HepG2 (cell line): ENCODE data around the gene GPR4. TPM values are rescaled to one million over a fixed set of nuclear protein-coding genes. Genes with fewer than 3 reads are reported as not detected.
A peak's percentile ranks its signal among the peaks of the same experiment; 100 is the strongest.

Experiments used
- ARNTL ChIP-seq: sonication (generic); formaldehyde crosslinking; IDR thresholded peaks from 2 replicates; pipeline ENCODE4 v1.4.0; 2020; ENCODE audit warnings: mild to moderate bottlenecking, missing genetic modification reagents
- GFI1 ChIP-seq: sonication (generic); formaldehyde crosslinking; IDR thresholded peaks from 2 replicates; pipeline ENCODE4 v1.5.0; 2020; ENCODE audit warnings: missing genetic modification reagents, mild to moderate bottlenecking, borderline replicate concordance
- MIER3 ChIP-seq: IDR thresholded peaks from 2 replicates; pipeline ENCODE4 v1.6.1; 2016; ENCODE audit warnings: missing compliant biosample characterization, borderline replicate concordance
- MYPOP ChIP-seq: sonication (generic); formaldehyde crosslinking; IDR thresholded peaks from 2 replicates; pipeline ENCODE4 v1.8.1; 2023; ENCODE audit warnings: mild to moderate bottlenecking, moderate library complexity, missing genetic modification reagents
- NCOA1 ChIP-seq: sonication (generic); formaldehyde crosslinking; IDR thresholded peaks from 2 replicates; pipeline ENCODE4 v1.9.0; 2021; ENCODE audit warnings: missing genetic modification reagents
- NR0B2 ChIP-seq: sonication (generic); formaldehyde crosslinking; IDR thresholded peaks from 2 replicates; pipeline ENCODE4 v1.4.0; 2020; ENCODE audit warnings: mild to moderate bottlenecking, missing genetic modification reagents
- RFX1 ChIP-seq: fragments of 450-650 bp; IDR thresholded peaks from 2 replicates; pipeline ENCODE4 v1.6.1; 2017
- RFXAP ChIP-seq: sonication (generic); formaldehyde crosslinking; IDR thresholded peaks from 2 replicates; pipeline ENCODE4 v1.4.0; 2020; ENCODE audit warnings: missing genetic modification reagents, borderline replicate concordance
- ZBTB20 ChIP-seq: sonication (generic); formaldehyde crosslinking; IDR thresholded peaks from 2 replicates; pipeline ENCODE4 v1.8.1; 2023; ENCODE audit warnings: missing genetic modification reagents, low read depth, mild to moderate bottlenecking, borderline replicate concordance
- ZBTB33 ChIP-seq: sonication (generic); formaldehyde crosslinking; IDR thresholded peaks from 2 replicates; pipeline ENCODE4 v1.4.0; 2020; ENCODE audit warnings: missing genetic modification reagents
- ZBTB42 ChIP-seq: sonication (generic); formaldehyde crosslinking; IDR thresholded peaks from 2 replicates; pipeline ENCODE4 v1.5.0; 2020; ENCODE audit warnings: mild to moderate bottlenecking, missing genetic modification reagents
- ZNF724P ChIP-seq: sonication (generic); formaldehyde crosslinking; IDR thresholded peaks from 2 replicates; pipeline ENCODE4 v1.8.0; 2022; ENCODE audit warnings: missing genetic modification reagents, borderline replicate concordance
- polyA plus RNA-seq, 8 experiments: library from polyadenylated mRNA; depleted of rRNA in 3 of 8; stranded (reverse) in 7 of 8; unstranded in 1 of 8; fragments of >200 nt; fragmentation: Illumina TruSeq in 4 of 8; extraction: Trizol in 4 of 8; gene quantifications; 2 replicates each; pipeline versions ENCODE4 v1.2.1 to v1.2.3, GENCODE V29; 2011 to 2016; ENCODE audit warnings: low read depth in 4 of 8, missing spikeins in 1 of 8, mixed read lengths in 1 of 8; ENCODE audit not compliant: insufficient read depth in 1 of 8
- total RNA-seq, 5 experiments: library from RNA; depleted of rRNA; stranded (reverse); fragments of >200 nt; fragmentation: Illumina TruSeq; extraction: Trizol; gene quantifications; 2 replicates each; pipeline ENCODE4 v1.2.3, GENCODE V29; 2016; ENCODE audit warnings: low read depth in 1 of 5
- TF ChIP-seq, protein P1 (sequence below), 2 experiments: sonication (generic) in 1 of 2; formaldehyde crosslinking in 1 of 2; IDR thresholded peaks; 2 replicates each; pipeline versions ENCODE4 v1.4.0 to v1.6.1; 2018 to 2020; ENCODE audit warnings: missing genetic modification reagents in 2 of 2, borderline replicate concordance in 1 of 2, low read depth in 1 of 2, mild to moderate bottlenecking in 1 of 2, missing biosample characterization in 1 of 2
- TF ChIP-seq, protein P2 (sequence below): sonication (generic); formaldehyde crosslinking; IDR thresholded peaks from 2 replicates; pipeline ENCODE4 v1.5.1; 2020; ENCODE audit warnings: missing genetic modification reagents, mild to moderate bottlenecking, borderline replicate concordance
- TF ChIP-seq, protein P3 (sequence below): sonication (generic); formaldehyde crosslinking; IDR thresholded peaks from 2 replicates; pipeline ENCODE4 v1.9.0; 2021; ENCODE audit warnings: missing genetic modification reagents, borderline replicate concordance
- TF ChIP-seq, protein P4 (sequence below): conservative IDR thresholded peaks from 2 replicates; pipeline ENCODE4 v1.6.1; 2018; ENCODE audit warnings: missing genetic modification reagents

GPR4 gene
- total and polyA plus RNA-seq, 2 of the 13 experiments (the other 11 are each of a cell fraction or from before 2014, with no cell fraction given) = 0.15 TPM; not detected in 1

GRCh38 chr19:45577111-45577905 is 24.7 kb downstream of the GPR4 start (continued):
- TF ChIP-seq, protein P1, sequence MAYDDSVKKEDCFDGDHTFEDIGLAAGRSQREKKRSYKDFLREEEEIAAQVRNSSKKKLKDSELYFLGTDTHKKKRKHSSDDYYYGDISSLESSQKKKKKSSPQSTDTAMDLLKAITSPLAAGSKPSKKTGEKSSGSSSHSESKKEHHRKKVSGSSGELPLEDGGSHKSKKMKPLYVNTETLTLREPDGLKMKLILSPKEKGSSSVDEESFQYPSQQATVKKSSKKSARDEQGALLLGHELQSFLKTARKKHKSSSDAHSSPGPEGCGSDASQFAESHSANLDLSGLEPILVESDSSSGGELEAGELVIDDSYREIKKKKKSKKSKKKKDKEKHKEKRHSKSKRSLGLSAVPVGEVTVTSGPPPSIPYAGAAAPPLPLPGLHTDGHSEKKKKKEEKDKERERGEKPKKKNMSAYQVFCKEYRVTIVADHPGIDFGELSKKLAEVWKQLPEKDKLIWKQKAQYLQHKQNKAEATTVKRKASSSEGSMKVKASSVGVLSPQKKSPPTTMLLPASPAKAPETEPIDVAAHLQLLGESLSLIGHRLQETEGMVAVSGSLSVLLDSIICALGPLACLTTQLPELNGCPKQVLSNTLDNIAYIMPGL (CRISPR knock-in tag; IDR thresholded peaks at IDR 0.05; ENCODE audit: borderline replicate concordance in 1 of 2, low read depth in 1 of 2) = 0 out of 4 replicates have a peak, but pooled peaks of 1 of the 2 experiments have one; percentile 16
- no peak for TF ChIP-seq NR0B2 (CRISPR knock-in tag)
- no peak for TF ChIP-seq ZNF724P
- no peak for TF ChIP-seq ZBTB20 (CRISPR knock-in tag)
- TF ChIP-seq, protein P2, sequence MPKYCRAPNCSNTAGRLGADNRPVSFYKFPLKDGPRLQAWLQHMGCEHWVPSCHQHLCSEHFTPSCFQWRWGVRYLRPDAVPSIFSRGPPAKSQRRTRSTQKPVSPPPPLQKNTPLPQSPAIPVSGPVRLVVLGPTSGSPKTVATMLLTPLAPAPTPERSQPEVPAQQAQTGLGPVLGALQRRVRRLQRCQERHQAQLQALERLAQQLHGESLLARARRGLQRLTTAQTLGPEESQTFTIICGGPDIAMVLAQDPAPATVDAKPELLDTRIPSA (CRISPR knock-in tag) = no peak
- TF ChIP-seq MYPOP (CRISPR knock-in tag) = no peak
- TF ChIP-seq GFI1 (CRISPR knock-in tag) = peak; percentile 42
- TF ChIP-seq ZBTB42 (CRISPR knock-in tag) = no peak
- TF ChIP-seq, protein P3, sequence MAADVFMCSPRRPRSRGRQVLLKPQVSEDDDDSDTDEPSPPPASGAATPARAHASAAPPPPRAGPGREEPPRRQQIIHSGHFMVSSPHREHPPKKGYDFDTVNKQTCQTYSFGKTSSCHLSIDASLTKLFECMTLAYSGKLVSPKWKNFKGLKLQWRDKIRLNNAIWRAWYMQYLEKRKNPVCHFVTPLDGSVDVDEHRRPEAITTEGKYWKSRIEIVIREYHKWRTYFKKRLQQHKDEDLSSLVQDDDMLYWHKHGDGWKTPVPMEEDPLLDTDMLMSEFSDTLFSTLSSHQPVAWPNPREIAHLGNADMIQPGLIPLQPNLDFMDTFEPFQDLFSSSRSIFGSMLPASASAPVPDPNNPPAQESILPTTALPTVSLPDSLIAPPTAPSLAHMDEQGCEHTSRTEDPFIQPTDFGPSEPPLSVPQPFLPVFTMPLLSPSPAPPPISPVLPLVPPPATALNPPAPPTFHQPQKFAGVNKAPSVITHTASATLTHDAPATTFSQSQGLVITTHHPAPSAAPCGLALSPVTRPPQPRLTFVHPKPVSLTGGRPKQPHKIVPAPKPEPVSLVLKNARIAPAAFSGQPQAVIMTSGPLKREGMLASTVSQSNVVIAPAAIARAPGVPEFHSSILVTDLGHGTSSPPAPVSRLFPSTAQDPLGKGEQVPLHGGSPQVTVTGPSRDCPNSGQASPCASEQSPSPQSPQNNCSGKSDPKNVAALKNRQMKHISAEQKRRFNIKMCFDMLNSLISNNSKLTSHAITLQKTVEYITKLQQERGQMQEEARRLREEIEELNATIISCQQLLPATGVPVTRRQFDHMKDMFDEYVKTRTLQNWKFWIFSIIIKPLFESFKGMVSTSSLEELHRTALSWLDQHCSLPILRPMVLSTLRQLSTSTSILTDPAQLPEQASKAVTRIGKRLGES = no peak
- TF ChIP-seq, protein P4, sequence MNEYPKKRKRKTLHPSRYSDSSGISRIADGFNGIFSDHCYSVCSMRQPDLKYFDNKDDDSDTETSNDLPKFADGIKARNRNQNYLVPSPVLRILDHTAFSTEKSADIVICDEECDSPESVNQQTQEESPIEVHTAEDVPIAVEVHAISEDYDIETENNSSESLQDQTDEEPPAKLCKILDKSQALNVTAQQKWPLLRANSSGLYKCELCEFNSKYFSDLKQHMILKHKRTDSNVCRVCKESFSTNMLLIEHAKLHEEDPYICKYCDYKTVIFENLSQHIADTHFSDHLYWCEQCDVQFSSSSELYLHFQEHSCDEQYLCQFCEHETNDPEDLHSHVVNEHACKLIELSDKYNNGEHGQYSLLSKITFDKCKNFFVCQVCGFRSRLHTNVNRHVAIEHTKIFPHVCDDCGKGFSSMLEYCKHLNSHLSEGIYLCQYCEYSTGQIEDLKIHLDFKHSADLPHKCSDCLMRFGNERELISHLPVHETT = no peak
- no peak for TF ChIP-seq RFX1
- TF ChIP-seq NCOA1 = peak; percentile 53; the same call in 1 of the 2 replicates
- no peak for TF ChIP-seq ZBTB33 (CRISPR knock-in tag)
- TF ChIP-seq RFXAP (CRISPR knock-in tag) = no peak
- TF ChIP-seq MIER3 = no peak
- no peak for TF ChIP-seq ARNTL (CRISPR knock-in tag)
